Vein endothelial cell (primary cell): ENCODE measurements around the gene ENDOV. TPM values are rescaled to one million over a fixed set of nuclear protein-coding genes. Genes with fewer than 3 reads are reported as not detected.

Source experiments
- small RNA-seq: library from RNA; depleted of rRNA; stranded (forward); fragments of <200 nt; gene quantifications from one replicate; pipeline ENCODE3, GENCODE V24; 2012
- total RNA-seq: library from RNA; depleted of rRNA; stranded (reverse); fragments of >200 nt; gene quantifications from 2 replicates; pipeline ENCODE4 v1.2.3, GENCODE V29; 2012

The ENDOV gene
- total RNA-seq, result 20.6 and 21.6 TPM in 2 replicates

DNA sequence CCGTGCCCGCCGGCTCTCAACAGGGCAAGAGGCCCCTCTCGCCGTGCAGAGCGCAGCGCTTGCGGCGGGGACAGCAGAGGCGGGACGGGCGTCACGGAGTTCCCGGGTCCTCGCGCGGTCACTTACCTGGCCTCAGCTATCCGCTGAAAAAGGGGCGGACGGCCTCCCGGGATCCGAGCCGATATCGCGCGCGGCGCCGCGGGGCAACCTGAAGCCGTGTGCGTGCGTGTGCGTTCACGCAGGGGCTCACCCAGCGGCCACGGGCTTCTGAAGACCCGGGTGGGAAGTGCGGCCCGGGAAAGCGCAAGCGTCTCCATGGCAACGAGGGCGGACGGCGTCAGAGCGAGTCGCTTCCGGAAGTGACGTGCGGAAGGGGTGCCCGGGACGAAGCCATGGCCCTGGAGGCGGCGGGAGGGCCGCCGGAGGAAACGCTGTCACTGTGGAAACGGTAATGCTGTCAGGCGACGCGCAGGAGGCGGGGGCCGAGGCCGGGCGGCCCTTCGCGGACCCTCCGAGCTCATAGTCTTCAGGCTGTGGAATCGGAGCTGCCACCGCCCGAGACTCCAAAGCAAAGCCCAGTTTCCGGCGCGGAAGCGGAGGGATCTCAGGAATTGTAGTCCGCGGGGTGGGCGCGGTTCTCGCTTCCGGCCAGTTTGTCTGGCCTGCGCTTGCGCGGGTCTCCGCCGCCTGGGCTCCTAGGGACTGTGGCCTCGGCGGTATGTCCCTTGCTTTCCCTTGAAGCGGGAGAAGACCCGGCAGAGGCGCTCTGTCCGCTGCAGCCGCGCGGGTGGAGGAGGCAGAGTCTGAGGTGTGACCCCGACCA is at the start of gene ENDOV:
Gene ENDOV, plus strand, starts transcription at position 365 of the 823 bp plus-strand sequence. Its CDS starts 28 bp downstream, at position 393.

DNA sequence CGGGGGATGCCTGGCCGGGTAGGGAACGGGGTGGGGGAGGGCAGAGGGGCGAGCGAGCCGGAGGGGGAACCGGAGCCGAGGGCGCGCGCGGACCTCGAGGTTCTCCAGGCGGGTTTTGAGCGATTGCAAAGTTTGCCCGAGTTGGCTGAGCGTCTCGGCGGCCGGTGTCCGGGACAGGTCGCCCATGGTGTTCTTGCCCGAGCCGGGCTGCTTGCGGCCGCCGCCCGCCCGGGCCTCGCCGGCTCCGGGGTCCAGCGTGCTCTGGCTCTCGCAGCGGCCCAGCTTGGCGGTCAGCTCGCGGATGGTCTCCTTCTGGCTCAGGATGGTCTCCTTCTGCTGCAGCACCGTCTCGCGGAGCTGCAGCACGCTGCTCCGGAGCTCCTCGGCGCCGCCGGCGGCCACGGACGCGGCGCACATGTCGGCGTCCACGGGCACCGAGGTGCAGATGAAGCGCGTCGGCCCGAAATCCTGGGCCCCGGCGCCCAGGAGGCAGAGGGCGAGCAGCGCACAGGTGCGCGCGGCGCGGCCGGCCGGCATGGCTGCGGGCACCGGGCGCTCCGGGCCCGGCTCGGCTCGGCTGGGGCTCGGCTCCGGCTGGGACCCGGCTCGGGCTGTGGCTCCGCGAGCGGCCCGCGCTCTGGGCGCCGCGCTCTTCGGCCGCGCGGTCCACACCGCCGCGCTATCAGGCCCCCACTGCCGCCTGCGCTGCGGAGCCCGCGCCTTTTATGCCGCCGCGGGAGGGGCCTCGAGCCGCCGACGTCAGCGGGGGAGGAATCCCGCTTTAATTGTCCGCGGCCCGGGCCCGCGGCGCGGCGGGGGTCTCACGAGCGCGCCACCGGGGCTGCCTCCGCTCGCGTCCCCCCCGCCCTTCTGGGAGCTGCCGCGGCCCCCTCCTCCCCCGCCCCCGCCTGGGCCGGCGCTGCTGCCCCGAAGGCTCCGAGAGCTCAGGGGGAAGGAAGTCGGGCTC is 61.2 kb downstream of the ENDOV start, which contains the start of gene NPTX1:
Gene NPTX1, minus strand, starts transcription at position 698 of the 967 bp plus-strand sequence. Its CDS starts 161 bp downstream, at position 537.

Small RNA genes lying within 50 kb of the gene (small RNA-seq; reads per million reads assigned to genes)
- not detected for gene MIR4730

Other genes starting within 250 kb of the ENDOV start
- gene CARD14, start 245.1 kb upstream of the ENDOV start, total RNA-seq, result 0.10 TPM in 1 of 2 replicates, not detected in the other
- gene SGSH, start 194.8 kb upstream of the ENDOV start, total RNA-seq, result 25.0 and 33.0 TPM in 2 replicates
- 14.5 and 18.9 TPM in 2 replicates for gene SLC26A11, start 194.7 kb upstream of the ENDOV start, total RNA-seq
- 96.9 and 106 TPM in 2 replicates for gene RNF213, start 154.3 kb upstream of the ENDOV start, total RNA-seq
- gene NPTX1, start 61.4 kb downstream of the ENDOV start, total RNA-seq, result under 0.01 and 0.29 TPM in 2 replicates
- gene RPTOR, start 129.7 kb downstream of the ENDOV start, total RNA-seq, result 37.6 and 39.6 TPM in 2 replicates